HG02884 (cell line): Measurements from ENCODE around the gene CLDN9.

Experiments used
- ATAC-seq: cut with Tn5 transposase; IDR thresholded peaks from one replicate; pipeline ENCODE4 v1.9.1; 2021; ENCODE audit warnings: mild to moderate bottlenecking, moderate library complexity; ENCODE audit not compliant: unreplicated experiment

CLDN9 gene

GRCh38 chr16:3015865-3016521 is 3.3 kb downstream of the CLDN9 start:
- no peak for ATAC-seq

- no peak for ATAC-seq
Measured at GRCh38 chr16:3017344-3017743, 4.6 kb downstream of the CLDN9 start.

- no peak for ATAC-seq
Measured at GRCh38 chr16:3017794-3018506, 5.2 kb downstream of the CLDN9 start, which contains the start of gene CLDN6. Gene CLDN6, minus strand, starts transcription at chr16:3018183. Its CDS starts 2,162 bp downstream, at chr16:3016021.

GRCh38 chr16:3019594-3020246 is 7.0 kb downstream of the CLDN9 start:
- no peak for ATAC-seq

GRCh38 chr16:3020247-3020603 is 7.5 kb downstream of the CLDN9 start, which contains the start of gene TNFRSF12A:
Gene TNFRSF12A, plus strand, starts transcription at chr16:3020368. Its CDS starts 30 bp downstream, at chr16:3020398.
- ATAC-seq = no peak

GRCh38 chr16:3020604-3021448 is 8.1 kb downstream of the CLDN9 start:
- no peak for ATAC-seq

- no peak for ATAC-seq
Measured at GRCh38 chr16:3021449-3022207, 8.9 kb downstream of the CLDN9 start.

GRCh38 chr16:3022208-3022683 is 9.5 kb downstream of the CLDN9 start:
- no peak for ATAC-seq

- no peak for ATAC-seq
Measured at GRCh38 chr16:3022684-3023414, 10.1 kb downstream of the CLDN9 start.

GRCh38 chr16:3023415-3023668 is 10.6 kb downstream of the CLDN9 start:
- no peak for ATAC-seq

- ATAC-seq = peak; percentile 75
Measured at GRCh38 chr16:3023669-3024478, 11.2 kb downstream of the CLDN9 start, which contains the start of the genes HCFC1R1 and THOC6. Gene HCFC1R1, minus strand, starts transcription at chr16:3023942. Its CDS starts 1 bp downstream, at chr16:3023941. Gene THOC6, plus strand, starts transcription at chr16:3024035. Its CDS starts 292 bp downstream, at chr16:3024327.

GRCh38 chr16:3025032-3026002 is 12.6 kb downstream of the CLDN9 start:
- no peak for ATAC-seq

- no peak for ATAC-seq
Measured at GRCh38 chr16:3026003-3026378, 13.3 kb downstream of the CLDN9 start.

- no peak for ATAC-seq
Measured at GRCh38 chr16:3026609-3027488, 14.1 kb downstream of the CLDN9 start.

- no peak for ATAC-seq
Measured at GRCh38 chr16:3027489-3027795, 14.7 kb downstream of the CLDN9 start.

GRCh38 chr16:3027983-3028715 is 15.4 kb downstream of the CLDN9 start:
- ATAC-seq = no peak
